H7 (cell line): Measurements from ENCODE around the gene SCGB1A1. TPM values are rescaled to one million over a fixed set of nuclear protein-coding genes. Genes with fewer than 3 reads are reported as not detected.

Experiments used
- DNase-seq: peaks from one replicate; pipeline ENCODE4 v3.0.0; 2012
- H3K27me3 ChIP-seq: 2 replicates; pipeline ENCODE4 v1.6.0; 2011; ENCODE audit warnings: mild to moderate bottlenecking, low read length; ENCODE audit not compliant: control insufficient read depth, insufficient read depth
- H3K36me3 ChIP-seq: replicated peaks from 2 replicates; pipeline ENCODE4 v1.5.1; 2011; ENCODE audit warnings: low read length; ENCODE audit not compliant: control insufficient read depth, insufficient read depth
- H3K4me3 ChIP-seq: 2 replicates; pipeline ENCODE4 v1.5.1; 2011; ENCODE audit warnings: low read depth, mild to moderate bottlenecking, control low read depth, low read length, moderate library complexity; ENCODE audit not compliant: insufficient read depth
- total RNA-seq: library from RNA; depleted of rRNA; stranded (reverse); fragments of >200 nt; shearing (Covaris generic); gene quantifications from 2 replicates; pipeline ENCODE4 v1.2.3, GENCODE V29; 2014; rRNA removed

The SCGB1A1 gene
- total RNA-seq, 1 experiment from 2014 or later = not detected

- DNase-seq = no peak
- Histone ChIP-seq H3K36me3 (no peaks in the 10 kb centered on the region), H3K27me3 (no peaks in the 10 kb centered on the region), H3K4me3 (no peak overlapping the region)
Measured at GRCh38 chr11:62459080-62459479, 40.2 kb downstream of the SCGB1A1 start.

GRCh38 chr11:62461740-62462507 lies 43.1 kb downstream of the SCGB1A1 start:
- DNase-seq = no peak
- no peaks in the 10 kb centered on the region for H3K36me3 ChIP-seq
- H3K4me3 ChIP-seq = no peak overlapping the region
- no peaks in the 10 kb centered on the region for H3K27me3 ChIP-seq

DNA sequence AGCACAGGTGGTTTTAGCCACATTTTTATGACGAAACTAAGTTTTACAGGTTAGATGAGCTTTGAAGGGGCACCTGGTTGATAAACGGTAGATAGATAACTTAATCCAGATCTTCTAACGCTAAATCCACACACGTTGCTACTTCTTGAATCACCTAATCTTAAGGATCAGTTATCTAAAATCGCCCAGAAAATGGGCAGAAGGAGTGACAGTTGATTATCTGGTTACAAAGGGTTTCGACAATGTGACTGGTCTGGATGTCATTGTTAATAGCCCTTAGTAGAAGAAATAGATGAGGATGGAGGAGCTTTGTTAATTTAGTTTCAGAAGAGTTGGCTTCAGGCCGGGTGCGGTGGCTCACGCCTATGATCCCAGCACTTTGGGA lies 43.7 kb downstream of the SCGB1A1 start:
- no peak for DNase-seq
- Histone ChIP-seq H3K27me3 (no peaks in the 10 kb centered on the region), H3K4me3 (no peak overlapping the region), H3K36me3 (no peaks in the 10 kb centered on the region)

DNA sequence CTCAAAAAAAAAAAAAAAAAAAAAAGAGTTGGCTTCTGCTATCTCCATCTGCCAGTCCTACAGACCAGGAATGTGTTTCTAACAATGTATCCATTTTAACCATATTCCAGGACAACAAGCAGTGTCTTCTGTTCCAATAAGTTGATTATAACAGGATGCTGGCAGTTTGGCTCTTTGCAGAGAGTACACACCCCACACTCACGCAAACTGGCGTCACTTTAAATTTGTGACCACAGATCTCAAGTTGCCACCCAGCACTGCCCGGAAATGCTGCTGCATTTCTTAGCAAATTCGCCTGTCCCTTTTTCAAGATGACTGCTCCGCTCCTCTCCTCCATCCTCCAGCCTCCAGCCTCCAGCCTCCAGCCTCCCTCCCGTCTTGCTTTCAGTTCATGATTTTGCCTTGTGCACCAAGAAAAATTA lies 44.3 kb downstream of the SCGB1A1 start:
- H3K27me3 ChIP-seq = no peaks in the 10 kb centered on the region
- no peaks in the 10 kb centered on the region for H3K36me3 ChIP-seq
- no peak for DNase-seq
- H3K4me3 ChIP-seq = no peak overlapping the region

DNA sequence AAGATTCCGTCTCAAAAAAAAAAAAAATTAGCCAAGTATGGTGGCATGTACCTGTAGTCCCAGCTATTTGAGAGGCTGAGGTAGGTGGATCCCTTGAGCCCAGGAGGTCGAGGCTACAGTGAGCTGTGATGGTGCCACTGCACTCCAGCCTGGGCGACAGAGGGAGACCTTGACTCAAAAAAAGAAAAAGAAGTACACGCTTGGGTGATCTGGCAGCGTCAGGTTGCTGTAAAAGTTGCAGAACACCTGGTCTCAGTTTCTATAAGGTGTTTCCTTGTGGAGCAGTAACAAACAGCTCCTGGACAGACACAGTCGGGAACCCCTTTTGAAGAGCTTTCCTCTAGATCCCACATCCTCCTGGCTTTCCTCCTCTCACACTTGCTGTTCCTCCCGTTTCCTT lies 45.8 kb downstream of the SCGB1A1 start:
- Histone ChIP-seq H3K4me3 (no peak overlapping the region), H3K36me3 (no peaks in the 10 kb centered on the region), H3K27me3 (no peaks in the 10 kb centered on the region)
- DNase-seq = no peak

GRCh38 chr11:62466444-62466843 lies 47.6 kb downstream of the SCGB1A1 start:
- Histone ChIP-seq H3K36me3 (no peaks in the 10 kb centered on the region), H3K27me3 (no peaks in the 10 kb centered on the region), H3K4me3 (no peak overlapping the region)
- DNase-seq = no peak

GRCh38 chr11:62468577-62468976 lies 49.7 kb downstream of the SCGB1A1 start:
- no peak for DNase-seq
- Histone ChIP-seq H3K27me3 (no peaks in the 10 kb centered on the region), H3K4me3 (no peak overlapping the region), H3K36me3 (no peaks in the 10 kb centered on the region)

GRCh38 chr11:62471603-62472002 lies 52.8 kb downstream of the SCGB1A1 start:
- Histone ChIP-seq H3K4me3 (no peak overlapping the region), H3K27me3 (no peaks in the 10 kb centered on the region)

DNA sequence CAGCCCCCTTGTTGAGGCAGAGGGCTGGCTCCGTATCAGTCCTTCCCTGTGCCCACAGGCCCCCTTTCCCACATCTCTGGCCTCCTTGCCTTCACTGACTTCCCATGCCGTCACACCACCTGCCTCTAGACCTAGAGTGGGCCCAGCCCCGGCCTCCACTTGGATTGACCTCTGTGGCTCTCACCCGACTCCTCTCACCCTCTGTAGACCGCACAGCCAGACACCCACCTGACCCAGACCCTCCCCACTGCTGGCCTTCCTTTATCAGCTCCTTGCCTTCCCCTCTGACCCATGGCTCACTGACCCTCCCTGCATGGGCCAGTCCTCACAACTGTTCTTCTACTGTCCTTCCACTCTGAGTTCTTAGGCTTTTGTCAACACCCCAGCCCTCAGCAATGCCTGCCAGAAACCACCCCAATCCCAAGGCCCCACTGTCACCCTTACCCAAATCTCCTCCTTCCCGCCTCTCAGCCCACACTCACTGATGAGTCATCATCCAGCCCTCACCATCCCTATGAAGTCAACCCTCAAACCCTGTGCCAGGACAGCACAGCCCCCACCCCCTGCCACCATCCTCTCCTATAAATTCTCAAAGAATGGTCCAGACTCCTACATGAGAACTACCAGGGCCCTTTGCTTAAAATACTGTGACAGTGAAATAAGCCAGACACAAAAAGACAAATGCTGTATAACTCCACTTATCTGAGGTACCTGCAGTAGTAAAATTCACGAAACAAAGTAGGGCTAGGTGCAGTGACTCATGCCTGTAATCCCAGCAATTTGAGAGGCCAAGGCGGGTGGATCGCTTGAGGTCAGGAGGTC lies 53.4 kb downstream of the SCGB1A1 start:
- Histone ChIP-seq H3K4me3 (no peak overlapping the region), H3K27me3 (no peaks in the 10 kb centered on the region), H3K36me3 (no peaks in the 10 kb centered on the region)
- DNase-seq = no peak

More at GRCh38 chr11:62471603-62472002, 52.8 kb downstream of the SCGB1A1 start:
- H3K36me3 ChIP-seq = no peaks in the 10 kb centered on the region
- DNase-seq = no peak

Other genes with a start within 250 kb of the SCGB1A1 start
- not detected in 2 replicates for gene SCGB1D1, start 228.8 kb upstream of the SCGB1A1 start, total RNA-seq
- not detected in 2 replicates for gene SCGB2A1, start 210.4 kb upstream of the SCGB1A1 start, total RNA-seq
- gene SCGB1D2, start 176.8 kb upstream of the SCGB1A1 start, total RNA-seq = not detected in 2 replicates
- not detected in 2 replicates for gene SCGB2A2, start 148.9 kb upstream of the SCGB1A1 start, total RNA-seq
- gene SCGB1D4, start 120.0 kb upstream of the SCGB1A1 start, total RNA-seq = not detected in 2 replicates
- 46.3 and 56.3 TPM in 2 replicates for gene ASRGL1, start 81.6 kb upstream of the SCGB1A1 start, total RNA-seq
- gene AHNAK, start 127.8 kb downstream of the SCGB1A1 start, total RNA-seq = 8.3 and 11.2 TPM in 2 replicates
- gene EEF1G, start 154.9 kb downstream of the SCGB1A1 start, total RNA-seq = 1,781 and 1,948 TPM in 2 replicates
- gene TUT1, start 172.5 kb downstream of the SCGB1A1 start, total RNA-seq = 25.8 and 29.4 TPM in 2 replicates
- gene MTA2, start 182.8 kb downstream of the SCGB1A1 start, total RNA-seq = 151 and 166 TPM in 2 replicates
- gene EML3, start 193.7 kb downstream of the SCGB1A1 start, total RNA-seq = 28.0 and 29.3 TPM in 2 replicates
- gene ROM1, start 194.2 kb downstream of the SCGB1A1 start, total RNA-seq = 1.1 and 2.5 TPM in 2 replicates
- gene B3GAT3, start 203.0 kb downstream of the SCGB1A1 start, total RNA-seq = 49.9 and 58.3 TPM in 2 replicates
- 173 and 181 TPM in 2 replicates for gene GANAB, start 227.6 kb downstream of the SCGB1A1 start, total RNA-seq
- gene INTS5, start 234.3 kb downstream of the SCGB1A1 start, total RNA-seq = 19.5 and 26.1 TPM in 2 replicates
- gene C11orf98, start 246.2 kb downstream of the SCGB1A1 start, total RNA-seq = 107 and 136 TPM in 2 replicates
- gene CSKMT, start 246.3 kb downstream of the SCGB1A1 start, total RNA-seq = 24.7 and 38.1 TPM in 2 replicates